GM18909 (cell line): ENCODE results near the gene ARHGAP30.
"Not testable (repeated sequence)": the region's sequence is repeated elsewhere in the genome, so short reads cannot be mapped to it uniquely, and the experiment has no call there.

ENCODE experiments used
- ATAC-seq: cut with Tn5 transposase; IDR thresholded peaks from one replicate; pipeline ENCODE4 v1.9.1; 2021; ENCODE audit warnings: mild to moderate bottlenecking; ENCODE audit not compliant: unreplicated experiment, poor library complexity

Gene ARHGAP30

GRCh38 chr1:161073474-161074121 lies 3.9 kb upstream of the ARHGAP30 start:
- ATAC-seq = no peak

- no peak for ATAC-seq
Measured at GRCh38 chr1:161072751-161073449, 3.2 kb upstream of the ARHGAP30 start.

GRCh38 chr1:161071886-161072371 lies 2.2 kb upstream of the ARHGAP30 start:
- no peak for ATAC-seq

- ATAC-seq = no peak
Measured at GRCh38 chr1:161070761-161071160, 1.1 kb upstream of the ARHGAP30 start.

- peak; percentile 3 for ATAC-seq
Measured at GRCh38 chr1:161069241-161069640, 450 bp downstream of the ARHGAP30 start.

- ATAC-seq = peak; percentile 58
Measured at GRCh38 chr1:161068306-161069234, 1.1 kb downstream of the ARHGAP30 start.

- ATAC-seq = no peak
Measured at GRCh38 chr1:161066694-161067093, 3.0 kb downstream of the ARHGAP30 start.

GRCh38 chr1:161065681-161066080 lies 4.0 kb downstream of the ARHGAP30 start:
- ATAC-seq = not testable (repeated sequence)

- not testable (repeated sequence) for ATAC-seq
Measured at GRCh38 chr1:161063936-161064335, 5.8 kb downstream of the ARHGAP30 start.

- ATAC-seq = no peak
Measured at GRCh38 chr1:161061419-161061818, 8.3 kb downstream of the ARHGAP30 start.

GRCh38 chr1:161059293-161059692 lies 10.4 kb downstream of the ARHGAP30 start:
- ATAC-seq = no peak

- ATAC-seq = no peak
Measured at GRCh38 chr1:161054805-161055204, 14.9 kb downstream of the ARHGAP30 start.

- ATAC-seq = no peak
Measured at GRCh38 chr1:161054232-161054631, 15.5 kb downstream of the ARHGAP30 start.

GRCh38 chr1:161052899-161053298 lies 16.8 kb downstream of the ARHGAP30 start:
- ATAC-seq = no peak

- ATAC-seq = no peak
Measured at GRCh38 chr1:161051219-161051618, 18.5 kb downstream of the ARHGAP30 start.

GRCh38 chr1:161048949-161049722 lies 20.6 kb downstream of the ARHGAP30 start:
- ATAC-seq = no peak

GRCh38 chr1:161047436-161048420 lies 22.0 kb downstream of the ARHGAP30 start:
- ATAC-seq = no peak

GRCh38 chr1:161046605-161047228 lies 23.0 kb downstream of the ARHGAP30 start:
- peak; percentile 30 for ATAC-seq
